T-helper 17 cell (primary cell): ENCODE results near the gene SQOR. TPM values are rescaled to one million over a fixed set of nuclear protein-coding genes. Genes with fewer than 3 reads are reported as not detected.
A peak's percentile ranks its signal among the peaks of the same experiment; 100 is the strongest.

Source experiments
- ATAC-seq: fragments of 150-1000 bp; cut with Tn5 transposase; 2 replicates; pipeline ENCODE4 v1.10.0; 2021; ENCODE audit warnings: mild to moderate bottlenecking, moderate library complexity
- DNase-seq, 3 donors: peaks; one replicate each; pipeline versions ENCODE4 v3.0.0 to v3.0.0-alpha.2; 2020 to 2021
- H3K9me3 ChIP-seq: one replicate; pipeline ENCODE4 v1.7.0; 2013; ENCODE audit warnings: low read length, mild to moderate bottlenecking; ENCODE audit not compliant: control insufficient read depth, poor library complexity, severe bottlenecking
- H3K27ac Mint-ChIP-seq: one replicate; pipeline ENCODE4 v1.8.0; 2022; ENCODE audit warnings: mild to moderate bottlenecking, moderate library complexity, mixed read lengths
- H3K27me3 Mint-ChIP-seq: one replicate; pipeline ENCODE4 v1.8.0; 2022; ENCODE audit warnings: mixed read lengths
- H3K36me3 Mint-ChIP-seq: one replicate; pipeline ENCODE4 v1.8.0; 2022; ENCODE audit warnings: low read depth, mixed read lengths
- H3K4me1 Mint-ChIP-seq: one replicate; pipeline ENCODE4 v1.8.0; 2022; ENCODE audit warnings: mild to moderate bottlenecking, mixed read lengths
- H3K4me3 Mint-ChIP-seq: one replicate; pipeline ENCODE4 v1.8.0; 2022; ENCODE audit warnings: mild to moderate bottlenecking, moderate library complexity, mixed read lengths
- total RNA-seq, 4 donors: library from RNA in 2 of 4; stranded (reverse) in 2 of 4; gene quantifications; one replicate each; pipeline ENCODE4 v1.2.3 and lab custom pipeline; 2022 to 2026

The SQOR gene
- total RNA-seq, 2 donors from 2014 or later: 36.5 to 39.0 TPM

GRCh38 chr15:45677797-45678196 lies 43.0 kb downstream of the SQOR start:
- Mint-ChIP-seq H3K27ac (no peak overlapping the region), H3K27me3 (no peaks in the 10 kb centered on the region), H3K36me3 (peaks cover 10% of the 10 kb centered on the region), H3K4me1 (peaks cover 9% of the 10 kb centered on the region), H3K4me3 (no peak overlapping the region)
- ATAC-seq (no peak), DNase-seq (no peak)
- no peaks in the 10 kb centered on the region for H3K9me3 ChIP-seq

GRCh38 chr15:45678459-45679178 lies 43.8 kb downstream of the SQOR start:
- ATAC-seq (no peak), DNase-seq (no peak)
- no peaks in the 10 kb centered on the region for H3K27me3 Mint-ChIP-seq
- H3K27ac Mint-ChIP-seq: no peak overlapping the region
- H3K36me3 Mint-ChIP-seq: peaks cover 10% of the 10 kb centered on the region
- H3K4me3 Mint-ChIP-seq: no peak overlapping the region
- H3K4me1 Mint-ChIP-seq: peaks cover 9% of the 10 kb centered on the region
- no peaks in the 10 kb centered on the region for H3K9me3 ChIP-seq

GRCh38 chr15:45684533-45684932 lies 49.7 kb downstream of the SQOR start:
- H3K9me3 ChIP-seq: no peaks in the 10 kb centered on the region
- Mint-ChIP-seq H3K27ac (peak overlapping the region; percentile 72), H3K36me3 (peaks cover 10% of the 10 kb centered on the region), H3K4me3 (no peak overlapping the region), H3K4me1 (peaks cover 8% of the 10 kb centered on the region), H3K27me3 (no peaks in the 10 kb centered on the region)
- ATAC-seq: no peak
- no peak for DNase-seq

- H3K36me3 Mint-ChIP-seq: peaks cover 11% of the 10 kb centered on the region
- H3K4me1 Mint-ChIP-seq: peaks cover 7% of the 10 kb centered on the region
These were observed 54.8 kb downstream of the SQOR start for GRCh38 chr15:45689616-45690015.

GRCh38 chr15:45690581-45691260 lies 55.9 kb downstream of the SQOR start:
- no peak for ATAC-seq
- Mint-ChIP-seq H3K27me3 (no peaks in the 10 kb centered on the region), H3K36me3 (peaks cover 3% of the 10 kb centered on the region), H3K27ac (no peak overlapping the region), H3K4me3 (no peak overlapping the region), H3K4me1 (peaks cover 2% of the 10 kb centered on the region)
- no peak for DNase-seq
- no peaks in the 10 kb centered on the region for H3K9me3 ChIP-seq

More at GRCh38 chr15:45689616-45690015, 54.8 kb downstream of the SQOR start:
- no peak for ATAC-seq
- Mint-ChIP-seq H3K27ac (peak overlapping the region; percentile 70), H3K4me3 (no peak overlapping the region), H3K27me3 (no peaks in the 10 kb centered on the region)
- DNase-seq: no peak
- no peaks in the 10 kb centered on the region for H3K9me3 ChIP-seq

- H3K27me3 Mint-ChIP-seq: no peaks in the 10 kb centered on the region
- DNase-seq: no peak
- H3K4me1 Mint-ChIP-seq: peaks cover 16% of the 10 kb centered on the region
- no peak overlapping the region for H3K4me3 Mint-ChIP-seq
- ATAC-seq: no peak
- H3K36me3 Mint-ChIP-seq: no peaks in the 10 kb centered on the region
- no peaks in the 10 kb centered on the region for H3K9me3 ChIP-seq
- H3K27ac Mint-ChIP-seq: no peak overlapping the region
These were observed 66.3 kb downstream of the SQOR start for GRCh38 chr15:45701108-45701507.

GRCh38 chr15:45702041-45702440 lies 67.2 kb downstream of the SQOR start:
- ATAC-seq: no peak
- no peaks in the 10 kb centered on the region for H3K9me3 ChIP-seq
- no peaks in the 10 kb centered on the region for H3K36me3 Mint-ChIP-seq
- no peak for DNase-seq
- H3K27ac Mint-ChIP-seq: no peak overlapping the region
- H3K4me3 Mint-ChIP-seq: no peak overlapping the region
- peaks cover 16% of the 10 kb centered on the region for H3K4me1 Mint-ChIP-seq
- H3K27me3 Mint-ChIP-seq: no peaks in the 10 kb centered on the region

GRCh38 chr15:45703670-45704328 lies 69.0 kb downstream of the SQOR start:
- Mint-ChIP-seq H3K27me3 (peaks cover 7% of the 10 kb centered on the region), H3K4me1 (peaks cover 16% of the 10 kb centered on the region), H3K4me3 (peak overlapping the region; percentile 62), H3K27ac (no peak overlapping the region), H3K36me3 (no peaks in the 10 kb centered on the region)
- ATAC-seq: no peak
- no peaks in the 10 kb centered on the region for H3K9me3 ChIP-seq
- DNase-seq: no peak

- H3K4me3 Mint-ChIP-seq: peak overlapping the region; percentile 94
- DNase-seq: peak in 1 of 3 donors; percentile 11
- peaks cover 16% of the 10 kb centered on the region for H3K4me1 Mint-ChIP-seq
- H3K27me3 Mint-ChIP-seq: peaks cover 7% of the 10 kb centered on the region
- peak overlapping the region; percentile 47 for H3K27ac Mint-ChIP-seq
- no peaks in the 10 kb centered on the region for H3K36me3 Mint-ChIP-seq
- ATAC-seq: peak; percentile 24
- no peaks in the 10 kb centered on the region for H3K9me3 ChIP-seq
These were observed 69.8 kb downstream of the SQOR start for GRCh38 chr15:45704329-45705249.

- Mint-ChIP-seq H3K27ac (peak overlapping the region; percentile 47), H3K4me3 (peak overlapping the region; percentile 94), H3K27me3 (peaks cover 11% of the 10 kb centered on the region), H3K4me1 (peaks cover 16% of the 10 kb centered on the region), H3K36me3 (no peaks in the 10 kb centered on the region)
- H3K9me3 ChIP-seq: no peaks in the 10 kb centered on the region
- peak; percentile 92 for ATAC-seq
- peak; percentile 42 to 47 (median 46) for DNase-seq
These were observed 71.0 kb downstream of the SQOR start for GRCh38 chr15:45705510-45706473.

GRCh38 chr15:45710657-45711056 lies 75.8 kb downstream of the SQOR start:
- no peaks in the 10 kb centered on the region for H3K36me3 Mint-ChIP-seq
- DNase-seq (no peak), ATAC-seq (no peak)
- H3K4me3 Mint-ChIP-seq: no peak overlapping the region
- H3K9me3 ChIP-seq: no peaks in the 10 kb centered on the region
- no peak overlapping the region for H3K27ac Mint-ChIP-seq
- peaks cover 4% of the 10 kb centered on the region for H3K4me1 Mint-ChIP-seq
- peaks cover 41% of the 10 kb centered on the region for H3K27me3 Mint-ChIP-seq
